ENCODE results near the gene IFT20.

- no peak for TF ChIP-seq POLR2A (IDR thresholded peaks at IDR 0.05)
- TF ChIP-seq CTCF (IDR thresholded peaks at IDR 0.05), result no peak
Observed at GRCh38 chr17:28315846-28316705, 19.2 kb downstream of the IFT20 start.

Measured in prostate gland (tissue), 2 donors.